WI38 (cell line): ENCODE results near the gene GCK.

Source experiments
- H3K4me3 ChIP-seq: 2 replicates; pipeline ENCODE4 v1.5.1; 2011; ENCODE audit warnings: low read depth, mild to moderate bottlenecking, control low read depth, low read length
- CTCF ChIP-seq: IDR thresholded peaks from 2 replicates; pipeline ENCODE4 v1.5.1; 2012; ENCODE audit warnings: low read depth, mild to moderate bottlenecking, control low read depth, low read length

Gene GCK

GRCh38 chr7:44185729-44186128 lies 3.5 kb downstream of the GCK start:
- no peak overlapping the region for H3K4me3 ChIP-seq
- TF ChIP-seq CTCF: no peak

- no peak for TF ChIP-seq CTCF
- no peak overlapping the region for H3K4me3 ChIP-seq
Observed at GRCh38 chr7:44184873-44185446, 4.3 kb downstream of the GCK start.

- no peak for TF ChIP-seq CTCF
- no peak overlapping the region for H3K4me3 ChIP-seq
Observed at GRCh38 chr7:44184206-44184872, 4.9 kb downstream of the GCK start.

GRCh38 chr7:44183386-44183785 lies 5.9 kb downstream of the GCK start:
- TF ChIP-seq CTCF: no peak
- no peak overlapping the region for H3K4me3 ChIP-seq

- H3K4me3 ChIP-seq: no peak overlapping the region
- no peak for TF ChIP-seq CTCF
Observed at GRCh38 chr7:44182827-44183226, 6.4 kb downstream of the GCK start.

GRCh38 chr7:44180631-44181030 lies 8.6 kb downstream of the GCK start:
- no peak overlapping the region for H3K4me3 ChIP-seq
- TF ChIP-seq CTCF: no peak

- no peak for TF ChIP-seq CTCF
- H3K4me3 ChIP-seq: no peak overlapping the region
Observed at GRCh38 chr7:44177570-44178131, 11.6 kb downstream of the GCK start.
